IMR-90 (cell line): ENCODE results near the gene RNF217. TPM values are rescaled to one million over a fixed set of nuclear protein-coding genes. Genes with fewer than 3 reads are reported as not detected.

Source experiments
- ATAC-seq: fragments of 200-7000 bp; cut with Tn5 transposase; 2 replicates; pipeline ENCODE4 v1.9.1; 2020; ENCODE audit warnings: low read depth, mild to moderate bottlenecking, moderate library complexity
- BruUV-seq: library from RNA; stranded (reverse); fragments of 400-500 nt; replicated peaks from 2 replicates; lab custom pipeline; 2021; lab: Mats Ljungman, UMichigan
- CTCF ChIA-PET: fragments of 300-600 bp; formaldehyde crosslinking; extraction: SDS; loops from one replicate; lab custom pipeline; 2021; ENCODE audit warnings: antibody characterized with exemption; lab: Yijun Ruan, JAX
- POLR2A ChIA-PET: fragments of 300-600 bp; sonication (Branson Sonifier 250); formaldehyde crosslinking; loops from one replicate; lab custom pipeline; 2022; ENCODE audit warnings: antibody characterized with exemption; ENCODE audit not compliant: unreplicated experiment; lab: Charles Lee
- DNase-seq: peaks from one replicate; pipeline ENCODE4 v3.0.0; 2013
- H2AFZ ChIP-seq: replicated peaks from 2 replicates; pipeline ENCODE3; 2013; ENCODE audit warnings: low read length, mild to moderate bottlenecking; ENCODE audit not compliant: poor library complexity
- H2AK5ac ChIP-seq: 2 replicates; pipeline ENCODE4 v1.6.1; 2013; ENCODE audit warnings: low read depth, low read length, inconsistent platforms
- H2AK9ac ChIP-seq: replicated peaks from 2 replicates; pipeline ENCODE3; 2013; ENCODE audit warnings: mild to moderate bottlenecking, low read depth, low read length, moderate library complexity; ENCODE audit not compliant: poor library complexity
- H2BK120ac ChIP-seq: 2 replicates; pipeline ENCODE4 v1.6.1; 2013; ENCODE audit warnings: low read depth, low read length, inconsistent platforms
- H2BK15ac ChIP-seq: 3 replicates; pipeline ENCODE4 v1.6.1; 2013; ENCODE audit warnings: low read depth, low read length, inconsistent platforms
- H2BK20ac ChIP-seq: 2 replicates; pipeline ENCODE4 v1.6.1; 2013; ENCODE audit warnings: low read depth, mild to moderate bottlenecking, inconsistent platforms, low read length, moderate library complexity
- H2BK5ac ChIP-seq: 2 replicates; pipeline ENCODE4 v1.6.1; 2013; ENCODE audit warnings: mild to moderate bottlenecking, low read depth, low read length, inconsistent platforms; ENCODE audit not compliant: poor library complexity, severe bottlenecking
- H3K14ac ChIP-seq: replicated peaks from 2 replicates; pipeline ENCODE4 v1.6.1; 2013; ENCODE audit warnings: low read depth, low read length, inconsistent platforms
- H3K18ac ChIP-seq: 2 replicates; pipeline ENCODE4 v1.6.1; 2013; ENCODE audit warnings: low read depth, low read length, control low read depth
- H3K23ac ChIP-seq: 2 replicates; pipeline ENCODE4 v1.6.1; 2013; ENCODE audit warnings: low read depth, low read length, inconsistent platforms
- H3K27ac ChIP-seq: 2 replicates; pipeline ENCODE4 v1.5.1; 2013; ENCODE audit warnings: mild to moderate bottlenecking, control low read depth, low read length; ENCODE audit not compliant: insufficient read depth
- H3K27me3 ChIP-seq: 2 replicates; pipeline ENCODE4 v1.6.1; 2013; ENCODE audit warnings: low read length; ENCODE audit not compliant: control insufficient read depth, insufficient read depth
- H3K36me3 ChIP-seq: 2 replicates; pipeline ENCODE4 v1.6.1; 2013; ENCODE audit warnings: low read length, mixed read lengths; ENCODE audit not compliant: control insufficient read depth, insufficient read depth
- H3K4ac ChIP-seq: 2 replicates; pipeline ENCODE4 v1.6.1; 2013; ENCODE audit warnings: low read depth, low read length, inconsistent platforms
- H3K4me1 ChIP-seq: 2 replicates; pipeline ENCODE4 v1.6.1; 2013; ENCODE audit warnings: low read length, mixed read lengths; ENCODE audit not compliant: control insufficient read depth, insufficient read depth
- H3K4me2 ChIP-seq: 2 replicates; pipeline ENCODE4 v1.6.1; 2013; ENCODE audit warnings: low read depth, mild to moderate bottlenecking, control low read depth, low read length, moderate library complexity
- H3K4me3 ChIP-seq: 2 replicates; pipeline ENCODE4 v1.5.1; 2013; ENCODE audit warnings: low read depth, mild to moderate bottlenecking, control low read depth, low read length, moderate library complexity; ENCODE audit not compliant: insufficient read depth
- H3K56ac ChIP-seq: 2 replicates; pipeline ENCODE4 v1.6.1; 2013; ENCODE audit warnings: low read length, inconsistent platforms; ENCODE audit not compliant: insufficient read depth; ENCODE audit errors: extremely low read depth
- H3K79me1 ChIP-seq, 2 experiments: 2 replicates each; pipeline ENCODE4 v1.6.1; 2013; ENCODE audit warnings: low read length in 2 of 2, inconsistent platforms in 1 of 2, low read depth in 1 of 2
- H3K9ac ChIP-seq: 2 replicates; pipeline ENCODE4 v1.6.1; 2013; ENCODE audit warnings: low read depth, low read length, control low read depth
- H3K9me1 ChIP-seq: 2 replicates; pipeline ENCODE4 v1.6.1; 2013; ENCODE audit warnings: low read length, inconsistent platforms; ENCODE audit not compliant: insufficient read depth
- H3K9me3 ChIP-seq: 2 replicates; pipeline ENCODE4 v1.6.1; 2013; ENCODE audit warnings: low read length; ENCODE audit not compliant: control insufficient read depth, insufficient read depth
- H4K20me1 ChIP-seq: 2 replicates; pipeline ENCODE4 v1.6.1; 2013; ENCODE audit warnings: low read length, inconsistent platforms; ENCODE audit not compliant: insufficient read depth
- H4K5ac ChIP-seq: 2 replicates; pipeline ENCODE4 v1.6.1; 2013; ENCODE audit warnings: mild to moderate bottlenecking, low read depth, low read length, control low read depth
- H4K8ac ChIP-seq, 2 experiments: 2 replicates each; pipeline ENCODE4 v1.6.1; 2013; ENCODE audit warnings: low read depth in 2 of 2, low read length in 2 of 2, control low read depth in 1 of 2, inconsistent platforms in 1 of 2
- H4K91ac ChIP-seq: 2 replicates; pipeline ENCODE4 v1.6.1; 2013; ENCODE audit warnings: low read depth, low read length, inconsistent platforms; ENCODE audit not compliant: insufficient read depth
- BHLHE40 ChIP-seq: fragments of 150-350 bp; IDR thresholded peaks from 2 replicates; pipeline ENCODE4 v1.6.1; 2016; ENCODE audit warnings: mild to moderate bottlenecking, low read depth, low read length
- CEBPB ChIP-seq: IDR thresholded peaks from 2 replicates; pipeline ENCODE4 v1.6.1; 2012; ENCODE audit warnings: low read depth, low read length, improper control_type of control experiment
- CTCF ChIP-seq: conservative IDR thresholded peaks from 2 replicates; pipeline ENCODE4 v1.5.1; 2012; ENCODE audit warnings: mild to moderate bottlenecking, low read depth, low read length, improper control_type of control experiment
- FOS ChIP-seq: fragments of 150-350 bp; IDR thresholded peaks from 2 replicates; pipeline ENCODE4 v1.6.1; 2016; ENCODE audit warnings: low read depth, low read length
- MAFK ChIP-seq: IDR thresholded peaks from 2 replicates; pipeline ENCODE4 v1.6.1; 2012; ENCODE audit warnings: low read depth, low read length, improper control_type of control experiment
- MXI1 ChIP-seq: IDR thresholded peaks from 2 replicates; pipeline ENCODE4 v1.6.1; 2012; ENCODE audit warnings: low read depth, mild to moderate bottlenecking, low read length, moderate library complexity, borderline replicate concordance
- NFE2L2 ChIP-seq: fragments of 150-350 bp; IDR thresholded peaks from 2 replicates; pipeline ENCODE4 v1.6.1; 2016; ENCODE audit warnings: low read depth, mild to moderate bottlenecking, low read length
- POLR2A ChIP-seq: IDR thresholded peaks from 2 replicates; pipeline ENCODE4 v1.6.1; 2012; ENCODE audit warnings: mild to moderate bottlenecking, low read depth, low read length
- RCOR1 ChIP-seq: IDR thresholded peaks from 2 replicates; pipeline ENCODE4 v1.6.1; 2012; ENCODE audit warnings: mild to moderate bottlenecking, low read length, improper control_type of control experiment; ENCODE audit not compliant: insufficient replicate concordance
- RFX5 ChIP-seq: IDR thresholded peaks from 2 replicates; pipeline ENCODE4 v1.8.0; 2012; ENCODE audit warnings: low read depth, mild to moderate bottlenecking, low read length, moderate library complexity
- WGBS, 2 experiments: methylation state at CpG; one replicate each; pipeline versions ENCODE4 v1.1.5 to v1.1.7; 2013; ENCODE audit warnings: missing lambda C conversion rate in 2 of 2; ENCODE audit not compliant: insufficient read length in 1 of 2; ENCODE audit errors: extremely low coverage in 2 of 2; 5-methylcytosine and 5-hydroxymethylcytosine counted together
- dilution Hi-C: fragments of 300-500 bp; cut with HindIII; formaldehyde crosslinking; loops from one replicate; pipeline ENCODE4 v1.14.3; 2018; ENCODE audit warnings: low sequenced_read_pairs; ENCODE audit not compliant: unreplicated experiment
- in situ Hi-C: fragments of 300-500 bp; cut with MboI; formaldehyde crosslinking; loops from 3 replicates; pipeline ENCODE4 v1.14.3; 2019; ENCODE audit warnings: low sequenced_read_pairs, inconsistent platforms, mixed read lengths
- intact Hi-C: fragments of 100-400 bp; cut with micrococcal nuclease; formaldehyde crosslinking; loops from 2 replicates; pipeline ENCODE4 v1.10.0; 2022
- polyA plus RNA-seq, 3 experiments: library from polyadenylated mRNA; depleted of rRNA; stranded (reverse); fragments of >200 nt; gene quantifications; 2 replicates each; pipeline ENCODE4 v1.2.3, GENCODE V29; 2012; ENCODE audit warnings: low replicate concordance in 1 of 3
- total RNA-seq: library from RNA; depleted of rRNA; stranded (reverse); fragments of >200 nt; gene quantifications from 2 replicates; pipeline ENCODE4 v1.2.3, GENCODE V29; 2012
- TF ChIP-seq, protein P1 (sequence below): fragments of 150-350 bp; IDR thresholded peaks from 2 replicates; pipeline ENCODE4 v1.6.1; 2016; ENCODE audit warnings: low read depth, mild to moderate bottlenecking, low read length, moderate library complexity, borderline replicate concordance

Gene RNF217
- total and polyA plus RNA-seq, 2 of the 4 experiments (the other 2 are of a cell fraction), result 11.7 to 20.4 TPM

- Histone ChIP-seq H3K4me2 (peak overlapping the region; percentile 82), H2AFZ (peak overlapping the region; percentile 45), H4K20me1 (peaks cover 28% of the 10 kb centered on the region; the same call in 1 of the 2 replicates), H2BK120ac (peak overlapping the region; percentile 95), H3K23ac (peak overlapping the region; percentile 99), H3K27me3 (no peaks in the 10 kb centered on the region), H3K79me1 (peaks cover 7 to 55% of the 10 kb centered on the region in 2 experiments; a peak in 3 of 4 replicates), H3K56ac (peak overlapping the region; percentile 96), H4K5ac (peak overlapping the region; percentile 81), H3K9me1 (no peaks in the 10 kb centered on the region; the same call in 1 of the 2 replicates), H2BK15ac (peak overlapping the region; percentile 78), H2AK9ac (peak overlapping the region; percentile 75), H3K9me3 (no peaks in the 10 kb centered on the region), H3K4me1 (peaks cover 8% of the 10 kb centered on the region; the same call in 1 of the 2 replicates), H2BK5ac (peak overlapping the region; percentile 90), H4K91ac (peak overlapping the region; percentile 86), H2BK20ac (peak overlapping the region; percentile 88), H4K8ac (peak overlapping the region; percentile 54 to 78), H3K14ac (peak overlapping the region; percentile 98), H2AK5ac (peak overlapping the region; percentile 95), H3K36me3 (peaks cover 6% of the 10 kb centered on the region), H3K18ac (peak overlapping the region; percentile 97), H3K4ac (peak overlapping the region; percentile 97), H3K9ac (peak overlapping the region; percentile 89), H3K27ac (peak overlapping the region; percentile 94), H3K4me3 (peak overlapping the region; percentile 83)
- dilution Hi-C loops (no loop called here), in situ Hi-C loops (loop anchor here (25.0 kb wide), 1 partner anchor 148 kb away; no protein-coding TSS in a partner anchor), intact Hi-C loops (loop anchor here (1.0 to 5.0 kb wide), 7 partner anchors 51 to 337 kb away; partner anchors contain the start of gene HDDC2)
- TF ChIP-seq RFX5, result no peak
- no peak for TF ChIP-seq RCOR1
- TF ChIP-seq MXI1, result 0 out of 2 replicates have a peak, but pooled peaks have one; percentile 15
- TF ChIP-seq MAFK, result no peak
- TF ChIP-seq BHLHE40, result no peak
- TF ChIP-seq NFE2L2, result no peak; the same call in 1 of the 2 replicates
- TF ChIP-seq FOS, result no peak
- no peak for TF ChIP-seq CTCF
- TF ChIP-seq, protein P1, sequence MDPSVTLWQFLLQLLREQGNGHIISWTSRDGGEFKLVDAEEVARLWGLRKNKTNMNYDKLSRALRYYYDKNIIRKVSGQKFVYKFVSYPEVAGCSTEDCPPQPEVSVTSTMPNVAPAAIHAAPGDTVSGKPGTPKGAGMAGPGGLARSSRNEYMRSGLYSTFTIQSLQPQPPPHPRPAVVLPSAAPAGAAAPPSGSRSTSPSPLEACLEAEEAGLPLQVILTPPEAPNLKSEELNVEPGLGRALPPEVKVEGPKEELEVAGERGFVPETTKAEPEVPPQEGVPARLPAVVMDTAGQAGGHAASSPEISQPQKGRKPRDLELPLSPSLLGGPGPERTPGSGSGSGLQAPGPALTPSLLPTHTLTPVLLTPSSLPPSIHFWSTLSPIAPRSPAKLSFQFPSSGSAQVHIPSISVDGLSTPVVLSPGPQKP, result no peak
- no peak for TF ChIP-seq POLR2A
- peak; percentile 68 for TF ChIP-seq CEBPB
- ATAC-seq, result peak; percentile 2; the same call in 1 of the 2 replicates
- ChIA-PET CTCF (interaction anchor here (0.6 to 1.3 kb wide), 3 partner anchors 135 to 788 kb away, joined by 3 to 4 read pairs (median 3); no protein-coding TSS in a partner anchor), POLR2A (interaction anchor here (0.6 to 1.7 kb wide), 2 partner anchors 132 to 251 kb away, joined by 5 to 10 read pairs; no protein-coding TSS in a partner anchor)
- DNase-seq, result peak; percentile 65
- 0% methylated on average over 2 of the region's 6 CpGs; no CpG with 5 or more reads in 1 of the 2 experiments for WGBS, 2 experiments
- TSS peak; percentile 22 for BruUV-seq
Observed at GRCh38 chr6:124963831-124964763, 1.9 kb downstream of the RNF217 start.
